ENCODE data around the gene TDRD10.

GRCh38 chr1:154547105-154547732 lies 45.2 kb downstream of the TDRD10 start:
- TF ChIP-seq CTCF (IDR thresholded peaks at IDR 0.05), result no peak
- no peak for TF ChIP-seq POLR2A (IDR thresholded peaks at IDR 0.05)
- TF ChIP-seq POLR2AphosphoS5 (IDR thresholded peaks at IDR 0.05), result no peak
- TF ChIP-seq EP300 (IDR thresholded peaks at IDR 0.05), result no peak
